Lower lobe of right lung (tissue), 2 donors: Measurements from ENCODE around the gene ADAM8. TPM values are rescaled to one million over a fixed set of nuclear protein-coding genes. Genes with fewer than 3 reads are reported as not detected.

Source experiments
- ATAC-seq, 2 donors: fragments of 200-7000 bp; cut with Tn5 transposase; one replicate each; pipeline ENCODE4 v1.9.1; 2020 to 2022; ENCODE audit warnings: mild to moderate bottlenecking in 2 of 2, moderate library complexity in 2 of 2
- DNase-seq: peaks from one replicate; pipeline ENCODE4 v3.0.0-alpha.2; 2020
- H3K27ac ChIP-seq: fragments of 200-600 bp; one replicate; pipeline ENCODE4 v1.8.0; 2022
- H3K27me3 ChIP-seq: fragments of 200-600 bp; one replicate; pipeline ENCODE4 v1.8.0; 2022; ENCODE audit warnings: low read depth
- H3K36me3 ChIP-seq: fragments of 200-600 bp; one replicate; pipeline ENCODE4 v1.8.0; 2022; ENCODE audit warnings: mild to moderate bottlenecking
- H3K4me1 ChIP-seq: fragments of 200-600 bp; one replicate; pipeline ENCODE4 v1.8.0; 2022
- H3K4me3 ChIP-seq: fragments of 200-600 bp; one replicate; pipeline ENCODE4 v1.8.0; 2022; ENCODE audit warnings: mild to moderate bottlenecking
- H3K9me3 ChIP-seq: fragments of 200-600 bp; one replicate; pipeline ENCODE4 v1.8.0; 2022
- CTCF ChIP-seq: fragments of 200-600 bp; IDR thresholded peaks from one replicate; pipeline ENCODE4 v1.8.0; 2022; ENCODE audit warnings: antibody characterized with exemption, mild to moderate bottlenecking
- intact Hi-C: fragments of 100-400 bp; cut with DNase I; formaldehyde crosslinking; loops from one replicate; pipeline ENCODE4 v1.11.0; 2022
- total RNA-seq: library from RNA; stranded (reverse); fragmentation: NEBNext Ultra II Directional; extraction: Animal tissue kit (Norgen Biotek cat#: 25700); gene quantifications from one replicate; pipeline ENCODE4 v1.2.1, GENCODE V29; 2021
- donor health status: DM: no; HTN: yes; CAD: no; lungs with severe emphysema.

Gene ADAM8
- total RNA-seq, 1 donor from 2014 or later = 18.7 TPM

- no peaks in the 10 kb centered on the region for H3K27me3 ChIP-seq
- no peaks in the 10 kb centered on the region for H3K9me3 ChIP-seq
- DNase-seq = no peak
- no peak for TF ChIP-seq CTCF
- no peak for ATAC-seq
- peaks cover 92% of the 10 kb centered on the region for H3K36me3 ChIP-seq
- peaks cover 2% of the 10 kb centered on the region for H3K4me1 ChIP-seq
- no peak overlapping the region for H3K4me3 ChIP-seq
- intact Hi-C loops = no loop called here
- no peak overlapping the region for H3K27ac ChIP-seq
These were observed 7.3 kb upstream of the ADAM8 start for GRCh38 chr10:133283931-133284330.

- Histone ChIP-seq H3K36me3 (peaks cover 83% of the 10 kb centered on the region), H3K9me3 (no peaks in the 10 kb centered on the region), H3K4me3 (no peak overlapping the region), H3K27me3 (no peaks in the 10 kb centered on the region), H3K4me1 (peaks cover 12% of the 10 kb centered on the region), H3K27ac (no peak overlapping the region)
- ATAC-seq = no peak
- intact Hi-C loops = no loop called here
- no peak for TF ChIP-seq CTCF
- DNase-seq = no peak
These were observed 6.2 kb upstream of the ADAM8 start for GRCh38 chr10:133282846-133283390.

DNA sequence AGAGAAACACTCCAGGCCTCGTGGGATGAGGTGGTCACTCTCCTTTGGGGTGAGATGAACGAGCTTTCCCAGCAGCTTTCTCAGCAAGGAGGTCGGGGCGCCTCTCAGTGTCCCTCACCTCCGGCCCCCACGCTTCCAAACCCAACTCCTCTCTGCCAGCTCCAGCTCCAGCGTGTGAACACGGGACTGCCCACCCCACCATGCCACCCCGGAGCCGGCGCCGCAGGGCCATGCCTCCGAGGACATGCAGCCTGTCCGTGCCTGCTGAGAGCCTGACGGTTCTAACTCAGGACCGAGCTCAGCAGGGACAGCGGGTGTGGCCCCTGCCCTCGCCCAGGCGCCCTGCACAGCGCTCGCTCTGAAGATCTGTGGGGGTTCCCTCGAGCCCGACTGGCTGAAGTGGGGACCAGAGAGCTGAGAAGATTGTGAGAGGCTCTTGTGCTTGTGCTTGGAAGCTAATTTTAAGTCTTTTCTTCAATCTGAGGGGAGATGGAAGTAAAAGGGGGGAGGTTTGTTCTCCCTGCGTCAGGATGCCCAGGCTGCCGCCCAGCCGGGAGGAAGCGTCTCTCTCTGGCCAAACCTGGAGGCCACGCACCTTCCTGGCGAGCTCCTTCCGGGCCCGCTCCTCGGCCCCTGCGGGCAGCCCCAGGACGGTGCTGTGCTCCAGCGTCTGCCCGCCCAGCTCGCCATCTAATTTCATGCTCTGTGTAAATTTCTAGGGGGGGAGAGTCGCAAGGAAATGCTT, 5.1 kb upstream of the ADAM8 start:
- Histone ChIP-seq H3K4me3 (no peak overlapping the region), H3K27me3 (peaks cover 4% of the 10 kb centered on the region), H3K27ac (no peak overlapping the region), H3K4me1 (peaks cover 23% of the 10 kb centered on the region), H3K9me3 (no peaks in the 10 kb centered on the region), H3K36me3 (peaks cover 73% of the 10 kb centered on the region)
- intact Hi-C loops = no loop called here
- no peak for TF ChIP-seq CTCF
- ATAC-seq = no peak
- DNase-seq = no peak

DNA sequence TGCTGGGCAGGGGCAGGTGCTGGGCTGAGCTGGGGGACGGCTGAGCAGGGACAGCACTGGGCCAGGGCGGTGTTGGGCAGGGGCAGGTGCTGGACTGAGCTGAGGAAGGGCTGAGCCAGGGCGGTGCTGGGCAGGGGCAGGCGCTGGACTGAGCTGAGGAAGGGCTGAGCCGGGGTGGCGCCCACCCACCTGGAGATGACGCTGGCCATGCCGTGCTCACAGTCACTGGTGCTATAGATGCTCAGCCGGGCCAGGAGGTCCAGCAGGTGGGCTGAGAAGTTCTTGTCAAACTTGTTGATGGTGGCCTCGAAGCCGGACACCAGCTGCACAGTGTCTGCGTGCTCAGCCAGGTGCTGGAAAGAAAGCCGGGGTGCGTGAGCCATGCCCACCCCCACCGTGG, 4.4 kb upstream of the ADAM8 start:
- H3K27ac ChIP-seq = no peak overlapping the region
- no peak for TF ChIP-seq CTCF
- H3K9me3 ChIP-seq = no peaks in the 10 kb centered on the region
- ATAC-seq (no peak), DNase-seq (no peak)
- peaks cover 30% of the 10 kb centered on the region for H3K4me1 ChIP-seq
- H3K4me3 ChIP-seq = no peak overlapping the region
- peaks cover 66% of the 10 kb centered on the region for H3K36me3 ChIP-seq
- H3K27me3 ChIP-seq = peaks cover 9% of the 10 kb centered on the region
- intact Hi-C loops = no loop called here

GRCh38 chr10:133280391-133281059, 3.9 kb upstream of the ADAM8 start:
- H3K4me1 ChIP-seq = peaks cover 36% of the 10 kb centered on the region
- peaks cover 12% of the 10 kb centered on the region for H3K27me3 ChIP-seq
- H3K4me3 ChIP-seq = no peak overlapping the region
- ATAC-seq = no peak
- DNase-seq = no peak
- no peak for TF ChIP-seq CTCF
- no peaks in the 10 kb centered on the region for H3K9me3 ChIP-seq
- no peak overlapping the region for H3K27ac ChIP-seq
- intact Hi-C loops = no loop called here
- peaks cover 60% of the 10 kb centered on the region for H3K36me3 ChIP-seq
